Measurements from ENCODE around the gene HLA-DRB5.

DNA sequence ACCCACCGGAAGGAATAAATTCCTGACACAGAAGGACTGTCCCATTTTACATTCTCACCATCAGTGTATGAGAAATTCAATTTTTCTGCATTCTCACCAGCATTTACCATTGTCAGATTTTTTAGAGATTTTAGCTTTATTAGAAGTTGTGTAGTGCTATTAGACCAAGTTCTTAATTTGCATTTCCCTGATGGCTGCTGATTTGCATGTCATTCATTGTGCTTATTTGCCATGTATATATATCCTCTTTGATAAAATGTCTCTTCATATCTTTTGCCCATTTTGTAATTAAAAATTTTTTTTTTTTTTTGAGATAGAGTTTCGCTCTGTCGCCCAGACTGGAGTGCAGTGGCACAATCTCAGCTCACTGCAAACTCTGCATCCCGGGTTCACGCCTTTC is 9.8 kb upstream of the HLA-DRB5 start:
- TF ChIP-seq CTCF (IDR thresholded peaks at IDR 0.05): no peak
- no peak for TF ChIP-seq EZH2 (IDR thresholded peaks at IDR 0.05)
- TF ChIP-seq EZH2phosphoT487 (IDR thresholded peaks at IDR 0.05): no peak

Measured in neural progenitor cell (in vitro differentiated cells).